LNCAP (cell line): ENCODE results near the gene CSTPP1.

ENCODE experiments used
- TF ChIP-seq, protein P1 (sequence below): fragments of 450-650 bp; IDR thresholded peaks from 2 replicates; pipeline ENCODE4 v1.5.1; 2017; ENCODE audit warnings: mild to moderate bottlenecking

Gene CSTPP1, protein sequence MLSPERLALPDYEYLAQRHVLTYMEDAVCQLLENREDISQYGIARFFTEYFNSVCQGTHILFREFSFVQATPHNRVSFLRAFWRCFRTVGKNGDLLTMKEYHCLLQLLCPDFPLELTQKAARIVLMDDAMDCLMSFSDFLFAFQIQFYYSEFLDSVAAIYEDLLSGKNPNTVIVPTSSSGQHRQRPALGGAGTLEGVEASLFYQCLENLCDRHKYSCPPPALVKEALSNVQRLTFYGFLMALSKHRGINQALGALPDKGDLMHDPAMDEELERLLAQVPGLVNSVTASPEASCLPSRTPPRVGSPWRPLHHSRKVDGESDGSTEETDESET

DNA sequence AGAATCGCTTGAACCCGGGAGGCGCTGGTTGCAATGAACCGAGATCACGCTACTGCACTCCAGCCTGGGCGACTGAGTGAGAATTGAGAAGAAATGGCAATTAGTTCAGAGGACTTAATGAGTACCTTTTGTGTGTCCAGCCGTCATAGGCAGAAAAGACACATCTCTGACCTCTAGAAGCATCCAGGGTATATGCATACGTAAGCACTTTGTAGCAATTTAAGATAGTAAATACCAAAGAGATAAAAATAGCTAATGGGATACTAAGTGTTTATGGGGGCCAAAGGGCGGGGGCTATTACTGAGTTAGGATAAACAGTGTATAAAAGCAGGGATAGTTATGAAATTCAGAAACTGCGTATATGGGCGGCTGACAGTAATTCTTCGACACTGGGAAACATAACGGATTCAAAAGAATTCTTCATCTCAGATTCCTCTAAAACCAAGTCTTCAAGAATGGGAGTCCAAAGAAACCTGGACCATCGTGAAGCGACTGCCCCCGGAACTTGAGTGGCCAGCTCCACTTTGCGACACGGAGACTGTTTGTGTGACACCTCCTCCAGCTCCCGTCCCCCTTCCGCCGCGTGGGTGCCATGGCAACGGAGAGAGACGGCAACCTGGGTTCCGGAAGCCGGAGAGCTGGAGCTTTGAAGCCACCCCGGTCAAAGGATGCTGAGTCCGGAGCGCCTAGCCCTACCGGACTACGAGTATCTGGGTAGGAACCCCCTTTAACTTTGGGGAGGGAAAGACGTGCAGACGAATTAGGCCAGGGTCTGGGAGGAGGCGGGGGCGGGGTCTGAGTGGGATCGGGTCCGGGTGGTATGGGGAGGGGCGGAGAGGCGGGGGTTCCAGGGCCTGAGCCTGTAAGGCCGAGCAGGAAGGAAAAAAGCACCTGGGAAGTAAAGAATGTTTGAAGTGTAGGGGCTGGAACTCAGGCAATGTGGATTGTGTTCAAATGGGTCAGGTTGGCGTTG lies at the start of gene CSTPP1:
Gene CSTPP1, plus strand, starts transcription at position 624 of the 973 bp plus-strand sequence. Its CDS starts 45 bp downstream, at position 669.
- TF ChIP-seq, protein P1, sequence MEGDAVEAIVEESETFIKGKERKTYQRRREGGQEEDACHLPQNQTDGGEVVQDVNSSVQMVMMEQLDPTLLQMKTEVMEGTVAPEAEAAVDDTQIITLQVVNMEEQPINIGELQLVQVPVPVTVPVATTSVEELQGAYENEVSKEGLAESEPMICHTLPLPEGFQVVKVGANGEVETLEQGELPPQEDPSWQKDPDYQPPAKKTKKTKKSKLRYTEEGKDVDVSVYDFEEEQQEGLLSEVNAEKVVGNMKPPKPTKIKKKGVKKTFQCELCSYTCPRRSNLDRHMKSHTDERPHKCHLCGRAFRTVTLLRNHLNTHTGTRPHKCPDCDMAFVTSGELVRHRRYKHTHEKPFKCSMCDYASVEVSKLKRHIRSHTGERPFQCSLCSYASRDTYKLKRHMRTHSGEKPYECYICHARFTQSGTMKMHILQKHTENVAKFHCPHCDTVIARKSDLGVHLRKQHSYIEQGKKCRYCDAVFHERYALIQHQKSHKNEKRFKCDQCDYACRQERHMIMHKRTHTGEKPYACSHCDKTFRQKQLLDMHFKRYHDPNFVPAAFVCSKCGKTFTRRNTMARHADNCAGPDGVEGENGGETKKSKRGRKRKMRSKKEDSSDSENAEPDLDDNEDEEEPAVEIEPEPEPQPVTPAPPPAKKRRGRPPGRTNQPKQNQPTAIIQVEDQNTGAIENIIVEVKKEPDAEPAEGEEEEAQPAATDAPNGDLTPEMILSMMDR = no peak

DNA sequence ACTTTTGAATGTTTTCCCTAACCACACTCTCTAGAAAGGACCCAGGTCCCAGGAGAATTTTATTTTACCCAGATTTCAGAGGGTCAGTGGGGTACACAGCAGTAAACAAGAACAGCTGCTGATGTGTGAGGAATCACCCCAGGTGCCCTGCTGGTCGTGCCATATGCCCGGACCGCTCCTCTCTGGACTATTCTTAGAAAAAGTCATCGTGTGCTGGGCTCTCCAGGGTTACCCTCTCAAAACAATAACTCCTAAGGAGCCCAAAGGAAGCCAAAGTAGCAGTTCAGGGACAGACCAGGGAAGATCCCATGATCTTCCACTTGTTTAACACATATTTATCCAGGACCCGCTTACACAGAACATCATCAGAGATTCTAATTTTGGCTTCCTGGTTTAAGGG lies 47.9 kb upstream of the CSTPP1 start:
- TF ChIP-seq, protein P1 = no peak

DNA sequence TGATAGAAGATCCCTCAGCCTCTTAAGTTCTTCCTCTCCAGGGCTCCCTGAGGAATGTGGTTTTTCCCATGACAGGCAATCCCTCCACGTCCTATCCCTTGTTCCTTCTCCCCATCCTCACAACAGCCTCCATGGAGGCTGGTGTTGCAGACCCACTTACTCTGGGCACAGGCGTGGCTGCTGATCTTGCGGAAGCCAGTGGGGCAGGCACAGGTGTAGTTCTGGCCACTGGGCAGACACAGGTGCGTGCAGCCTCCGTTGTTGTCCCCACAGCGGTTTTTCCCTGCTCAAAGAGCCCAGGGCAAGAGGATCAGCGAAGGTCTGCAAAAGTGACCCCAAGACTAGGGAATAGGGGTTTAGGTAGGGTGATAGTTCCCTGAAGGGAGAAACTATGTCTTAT lies 47.3 kb upstream of the CSTPP1 start:
- TF ChIP-seq, protein P1 = no peak

DNA sequence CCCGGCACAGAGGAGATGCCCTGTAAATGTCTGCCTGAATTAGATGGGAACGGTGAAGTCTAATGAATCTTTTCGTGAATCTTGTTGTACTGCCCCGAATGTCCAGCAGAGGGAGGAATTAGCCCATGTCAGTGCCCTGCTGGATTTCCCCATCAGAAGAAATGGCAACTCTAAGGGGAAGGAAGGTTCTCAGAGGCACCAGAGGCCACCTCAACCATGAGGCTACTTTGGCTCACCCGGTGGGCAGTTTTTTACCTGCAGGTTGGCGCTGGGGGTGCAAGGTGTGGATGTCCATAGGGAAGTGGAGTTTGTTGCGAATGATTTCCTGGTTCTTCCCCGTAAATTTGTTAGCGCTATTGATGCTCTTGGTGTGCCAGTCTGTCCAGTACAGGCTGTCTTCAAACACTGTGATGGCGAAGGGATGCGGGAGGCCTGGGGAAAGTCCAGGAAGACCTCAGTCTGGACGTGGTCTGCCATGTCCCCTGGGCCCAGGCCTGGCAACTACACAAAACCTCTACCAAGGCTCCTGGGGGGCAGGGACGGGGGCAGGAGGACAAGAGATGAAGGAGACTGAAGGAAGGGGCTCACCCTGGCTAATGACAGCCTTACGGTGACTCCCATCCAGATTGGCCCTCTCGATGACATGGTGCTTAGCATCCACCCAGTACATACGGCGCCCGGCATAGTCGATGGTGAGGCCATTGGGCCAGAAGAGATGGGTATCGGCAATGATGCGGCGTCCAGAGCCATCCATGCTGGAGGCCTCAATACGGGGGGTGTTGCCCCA lies 46.7 kb upstream of the CSTPP1 start:
- TF ChIP-seq, protein P1 = peak; percentile 83

DNA sequence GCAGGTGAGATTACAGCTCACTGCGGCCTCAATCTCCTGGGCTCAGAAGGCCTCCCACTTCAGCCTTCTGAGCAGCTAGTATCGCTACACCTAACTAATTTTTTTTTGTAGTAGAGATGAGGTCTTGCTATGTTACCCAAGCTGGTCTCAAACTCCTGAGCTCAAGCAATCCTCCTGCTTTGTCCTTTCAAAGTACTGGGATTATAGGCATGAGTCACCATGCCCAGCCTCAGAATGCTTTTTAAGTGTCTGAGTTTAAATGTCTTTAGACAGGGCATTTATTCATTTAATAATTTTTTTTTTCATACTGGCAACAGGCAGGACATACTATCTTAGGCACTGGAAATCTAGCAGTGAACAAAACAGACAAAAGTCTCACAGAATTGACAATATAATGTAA lies 45.9 kb upstream of the CSTPP1 start:
- TF ChIP-seq, protein P1 = no peak

DNA sequence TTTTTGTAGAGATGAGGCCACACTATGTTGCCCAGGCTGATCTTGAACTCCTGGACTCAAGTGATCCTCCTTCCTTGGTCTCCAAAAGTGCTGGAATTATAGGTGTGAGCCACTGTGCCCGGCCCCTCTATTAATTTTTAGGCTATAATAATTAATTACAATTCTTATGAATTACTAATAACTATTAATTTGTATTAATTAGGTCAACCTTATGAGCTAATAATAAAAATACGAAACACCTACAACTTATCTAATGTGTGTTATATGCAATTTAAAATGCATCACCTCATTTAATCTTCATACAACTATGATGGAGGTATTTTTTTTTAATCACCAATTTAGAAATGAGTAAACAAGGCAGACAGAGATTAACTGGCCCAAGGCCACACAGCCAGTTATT lies 44.5 kb upstream of the CSTPP1 start:
- TF ChIP-seq, protein P1 = no peak

DNA sequence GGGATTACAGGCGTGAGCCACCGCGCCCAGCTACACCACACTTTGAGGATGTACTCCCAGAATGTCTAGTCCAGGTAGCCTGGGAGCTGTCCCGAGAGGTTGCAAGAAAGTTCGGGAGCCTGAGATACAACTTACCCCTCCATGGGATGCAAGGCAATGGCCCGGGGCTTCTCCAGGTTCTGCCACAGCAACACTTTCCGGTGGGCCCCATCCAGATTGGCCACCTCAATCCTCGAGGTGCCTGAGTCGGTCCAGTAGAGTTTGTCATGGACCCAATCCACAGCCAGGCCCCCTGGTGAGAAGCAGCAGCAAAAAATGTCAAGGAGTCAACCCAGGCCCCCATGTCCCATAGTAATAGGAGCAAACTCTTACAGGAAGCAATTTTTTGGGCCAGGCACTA lies 43.7 kb upstream of the CSTPP1 start:
- TF ChIP-seq, protein P1 = no peak
